ENCODE data around the gene AJM1. TPM values are rescaled to one million over a fixed set of nuclear protein-coding genes. Genes with fewer than 3 reads are reported as not detected.
A peak's percentile ranks its signal among the peaks of the same experiment; 100 is the strongest.
"Not testable (repeated sequence)": the region's sequence is repeated elsewhere in the genome, so short reads cannot be mapped to it uniquely, and the experiment has no call there.

AJM1 gene
- total RNA-seq, 1 donor from 2014 or later = 2.7 TPM

DNA sequence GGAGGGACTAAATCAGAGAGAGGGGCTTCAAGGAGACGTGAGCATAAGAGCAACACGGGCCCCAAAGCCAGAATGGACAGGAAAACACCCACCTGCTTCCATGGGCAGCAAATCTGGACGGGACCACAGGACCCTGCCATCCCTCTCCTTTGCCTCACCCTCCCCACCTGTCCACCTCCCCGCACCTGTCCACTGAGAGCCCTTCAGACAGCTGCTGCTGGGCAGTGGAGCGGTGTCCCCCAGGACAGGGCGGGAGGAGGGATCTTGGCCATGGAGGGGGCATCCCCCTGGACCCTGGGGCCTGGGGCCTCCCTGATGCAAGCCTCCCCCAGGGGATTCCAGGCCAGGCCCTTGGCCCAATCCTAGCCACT lies 43.6 kb upstream of the AJM1 start:
- H3K4me3 ChIP-seq = peak overlapping the region; percentile 45
- no peak for DNase-seq
- H3K9me3 ChIP-seq = no peaks in the 10 kb centered on the region
- H3K4me1 ChIP-seq = peaks cover 25% of the 10 kb centered on the region
- H3K36me3 ChIP-seq = no peaks in the 10 kb centered on the region
- no peak overlapping the region for H3K27ac ChIP-seq
- H3K27me3 ChIP-seq = peaks cover 28% of the 10 kb centered on the region
- ATAC-seq = no peak
- TF ChIP-seq, protein P1, sequence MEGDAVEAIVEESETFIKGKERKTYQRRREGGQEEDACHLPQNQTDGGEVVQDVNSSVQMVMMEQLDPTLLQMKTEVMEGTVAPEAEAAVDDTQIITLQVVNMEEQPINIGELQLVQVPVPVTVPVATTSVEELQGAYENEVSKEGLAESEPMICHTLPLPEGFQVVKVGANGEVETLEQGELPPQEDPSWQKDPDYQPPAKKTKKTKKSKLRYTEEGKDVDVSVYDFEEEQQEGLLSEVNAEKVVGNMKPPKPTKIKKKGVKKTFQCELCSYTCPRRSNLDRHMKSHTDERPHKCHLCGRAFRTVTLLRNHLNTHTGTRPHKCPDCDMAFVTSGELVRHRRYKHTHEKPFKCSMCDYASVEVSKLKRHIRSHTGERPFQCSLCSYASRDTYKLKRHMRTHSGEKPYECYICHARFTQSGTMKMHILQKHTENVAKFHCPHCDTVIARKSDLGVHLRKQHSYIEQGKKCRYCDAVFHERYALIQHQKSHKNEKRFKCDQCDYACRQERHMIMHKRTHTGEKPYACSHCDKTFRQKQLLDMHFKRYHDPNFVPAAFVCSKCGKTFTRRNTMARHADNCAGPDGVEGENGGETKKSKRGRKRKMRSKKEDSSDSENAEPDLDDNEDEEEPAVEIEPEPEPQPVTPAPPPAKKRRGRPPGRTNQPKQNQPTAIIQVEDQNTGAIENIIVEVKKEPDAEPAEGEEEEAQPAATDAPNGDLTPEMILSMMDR (IDR thresholded peaks at IDR 0.05) = no peak
- intact Hi-C loops (cut with DNase I) = no loop called here

DNA sequence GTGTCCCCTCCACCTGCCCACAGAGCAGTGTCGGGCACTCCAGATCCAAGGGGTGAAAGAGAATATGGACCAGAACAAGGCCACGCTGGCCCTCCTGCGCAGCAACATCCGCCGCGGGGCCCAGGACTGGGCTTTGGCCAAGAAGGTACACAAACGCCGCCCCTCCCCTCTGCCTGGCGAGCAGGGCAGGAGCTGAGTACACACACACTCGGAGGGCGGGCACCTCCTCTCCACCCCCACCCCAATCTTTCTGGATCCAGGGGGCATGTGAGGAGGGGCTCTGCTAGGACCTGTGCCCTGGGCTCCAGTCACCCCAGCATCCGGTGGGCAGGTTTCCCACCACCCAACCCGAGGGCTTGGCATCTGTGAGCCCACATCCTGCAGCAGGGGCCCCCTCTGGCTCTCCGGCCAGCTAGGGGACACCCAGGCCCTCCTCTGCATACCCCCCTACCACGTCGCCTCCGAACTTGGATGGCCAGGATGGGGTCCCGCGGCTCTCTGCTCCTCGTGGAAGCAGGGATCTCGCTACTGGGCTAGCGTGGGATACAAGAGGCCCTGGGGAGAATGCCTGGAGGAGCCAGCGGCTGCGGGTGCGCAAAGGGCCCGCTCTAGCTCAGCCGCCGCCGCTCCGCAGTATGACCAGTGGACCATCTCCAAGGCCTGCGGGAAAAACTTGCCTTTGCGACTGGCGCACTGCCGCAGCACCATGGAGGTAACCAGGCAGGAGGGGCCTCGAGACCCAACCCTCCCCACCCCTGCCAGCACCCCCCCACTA lies 43.0 kb upstream of the AJM1 start:
- peak; percentile 45 for ATAC-seq
- Histone ChIP-seq H3K27ac (no peak overlapping the region), H3K36me3 (no peaks in the 10 kb centered on the region), H3K4me3 (peak overlapping the region; percentile 45), H3K4me1 (peaks cover 25% of the 10 kb centered on the region), H3K27me3 (peaks cover 28% of the 10 kb centered on the region), H3K9me3 (no peaks in the 10 kb centered on the region)
- peak; percentile 86 for DNase-seq
- TF ChIP-seq, protein P1 (IDR thresholded peaks at IDR 0.05) = no peak
- intact Hi-C loops (cut with DNase I) = no loop called here

DNA sequence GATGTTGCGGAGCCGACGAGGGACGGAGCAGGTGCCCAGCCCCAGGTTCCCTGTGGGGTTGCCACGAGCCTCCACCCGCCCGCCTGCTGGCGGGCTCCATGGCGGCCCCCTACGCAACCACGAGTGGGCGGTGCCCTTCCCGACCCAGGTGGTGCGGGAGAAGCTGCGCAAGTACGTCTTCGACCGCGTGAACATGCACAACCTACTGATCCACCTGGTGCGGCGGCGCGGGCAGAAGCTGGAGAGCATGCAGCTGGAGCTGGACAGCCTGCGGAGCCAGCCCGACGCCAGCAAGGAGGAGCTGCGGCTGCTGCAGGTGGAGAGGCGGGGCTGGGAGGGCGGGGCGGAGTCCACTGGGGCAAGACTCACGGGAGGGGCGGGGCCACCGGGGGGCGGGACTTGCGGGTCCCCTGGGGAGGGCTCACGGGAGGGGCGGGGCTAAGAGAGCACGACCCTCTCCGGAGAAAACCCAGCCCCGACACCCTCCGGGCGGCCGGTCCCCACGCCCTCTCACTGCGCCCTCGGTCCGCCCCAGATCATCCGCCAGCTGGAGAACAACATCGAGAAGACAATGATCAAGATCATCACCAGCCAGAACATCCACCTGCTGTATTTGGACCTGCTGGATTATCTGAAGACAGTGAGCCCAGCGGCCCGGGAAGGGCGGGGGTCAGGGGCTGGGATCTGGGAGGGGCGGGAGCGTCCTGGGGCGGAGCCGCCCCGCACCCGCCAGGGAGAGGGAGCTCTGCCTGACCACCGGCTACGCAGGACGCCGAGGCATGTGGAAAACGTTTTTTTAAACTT lies 42.2 kb upstream of the AJM1 start:
- no peaks in the 10 kb centered on the region for H3K9me3 ChIP-seq
- peak overlapping the region; percentile 45 for H3K27ac ChIP-seq
- H3K4me3 ChIP-seq = peak overlapping the region; percentile 45
- H3K36me3 ChIP-seq = no peaks in the 10 kb centered on the region
- TF ChIP-seq, protein P1 (IDR thresholded peaks at IDR 0.05) = no peak
- H3K27me3 ChIP-seq = peaks cover 28% of the 10 kb centered on the region
- intact Hi-C loops (cut with DNase I) = no loop called here
- DNase-seq (peak; percentile 96), ATAC-seq (peak; percentile 87)
- H3K4me1 ChIP-seq = peaks cover 25% of the 10 kb centered on the region

DNA sequence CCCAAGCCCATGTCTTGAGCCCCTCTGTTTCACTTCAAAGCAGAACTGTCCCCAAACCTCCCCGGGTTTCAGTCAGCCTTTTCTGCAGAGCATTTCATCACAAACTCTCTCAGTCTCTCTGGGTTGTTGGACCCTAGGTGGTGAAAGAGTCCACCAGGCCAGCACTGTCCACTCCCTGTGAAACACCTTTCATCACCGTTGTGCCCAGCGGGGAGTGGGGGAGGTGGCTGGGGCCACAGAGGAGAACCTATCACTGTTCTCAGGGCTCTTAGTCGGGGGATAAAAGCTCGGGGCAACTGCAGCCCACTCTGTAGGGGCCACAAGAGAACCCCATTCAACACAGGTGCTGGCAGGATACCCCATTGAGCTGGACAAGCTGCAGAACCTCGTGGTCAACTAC lies 40.0 kb upstream of the AJM1 start:
- no peak overlapping the region for H3K4me3 ChIP-seq
- no peak overlapping the region for H3K27ac ChIP-seq
- no peaks in the 10 kb centered on the region for H3K9me3 ChIP-seq
- peaks cover 37% of the 10 kb centered on the region for H3K4me1 ChIP-seq
- TF ChIP-seq, protein P1 (IDR thresholded peaks at IDR 0.05) = no peak
- no peak for DNase-seq
- peaks cover 28% of the 10 kb centered on the region for H3K27me3 ChIP-seq
- intact Hi-C loops (cut with DNase I) = no loop called here
- H3K36me3 ChIP-seq = no peaks in the 10 kb centered on the region
- no peak for ATAC-seq

DNA sequence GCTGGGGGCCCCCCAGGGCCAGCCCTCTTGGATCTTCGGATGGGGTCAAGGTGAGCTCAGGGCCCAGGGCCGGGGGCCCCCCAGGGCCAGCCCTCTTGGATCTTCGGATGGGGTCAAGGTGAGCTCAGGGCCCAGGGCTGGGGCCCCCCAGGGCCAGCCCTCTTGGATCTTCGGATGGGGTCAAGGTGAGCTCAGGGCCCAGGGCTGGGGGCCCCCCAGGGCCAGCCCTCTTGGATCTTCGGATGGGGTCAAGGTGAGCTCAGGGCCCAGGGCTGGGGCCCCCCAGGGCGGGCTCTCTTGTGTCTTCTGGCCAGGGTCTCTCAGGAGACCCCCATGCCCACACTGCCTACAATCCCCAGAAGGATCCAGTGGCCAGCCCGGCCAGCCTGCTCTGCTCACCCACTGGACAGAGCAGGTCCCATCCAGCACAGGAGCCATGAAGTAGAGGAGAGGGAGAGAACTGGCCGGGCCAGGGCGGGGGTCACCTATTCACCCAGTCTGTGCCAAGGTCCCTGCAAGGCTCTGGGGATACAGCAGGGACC lies 39.2 kb upstream of the AJM1 start:
- H3K27ac ChIP-seq; intact Hi-C loops (cut with DNase I); H3K9me3 ChIP-seq; ATAC-seq; H3K4me3 ChIP-seq; DNase-seq; H3K36me3 ChIP-seq: not testable (repeated sequence)
- Histone ChIP-seq H3K4me1 (peaks cover 38% of the 10 kb centered on the region), H3K27me3 (peaks cover 28% of the 10 kb centered on the region)
